ENCODE data around the gene KRT86. TPM values are rescaled to one million over a fixed set of nuclear protein-coding genes. Genes with fewer than 3 reads are reported as not detected.
"Not testable (repeated sequence)": the region's sequence is repeated elsewhere in the genome, so short reads cannot be mapped to it uniquely, and the experiment has no call there.

KRT86 gene
- total RNA-seq, 1 donor from 2014 or later, result 2.2 TPM

GRCh38 chr12:52280319-52280795, 5.9 kb downstream of the KRT86 start:
- DNase-seq (ENCODE audit: low read depth), result peak; percentile 88
- H3K4me3 ChIP-seq (ENCODE audit: low read depth, low read length), result no peak overlapping the region
- no peak for TF ChIP-seq CTCF (conservative IDR thresholded peaks at IDR 0.05; ENCODE audit: low read depth, low read length)

- no peak overlapping the region for H3K4me3 ChIP-seq (ENCODE audit: low read depth, low read length)
These were observed 6.5 kb downstream of the KRT86 start for GRCh38 chr12:52280796-52281560.

DNA sequence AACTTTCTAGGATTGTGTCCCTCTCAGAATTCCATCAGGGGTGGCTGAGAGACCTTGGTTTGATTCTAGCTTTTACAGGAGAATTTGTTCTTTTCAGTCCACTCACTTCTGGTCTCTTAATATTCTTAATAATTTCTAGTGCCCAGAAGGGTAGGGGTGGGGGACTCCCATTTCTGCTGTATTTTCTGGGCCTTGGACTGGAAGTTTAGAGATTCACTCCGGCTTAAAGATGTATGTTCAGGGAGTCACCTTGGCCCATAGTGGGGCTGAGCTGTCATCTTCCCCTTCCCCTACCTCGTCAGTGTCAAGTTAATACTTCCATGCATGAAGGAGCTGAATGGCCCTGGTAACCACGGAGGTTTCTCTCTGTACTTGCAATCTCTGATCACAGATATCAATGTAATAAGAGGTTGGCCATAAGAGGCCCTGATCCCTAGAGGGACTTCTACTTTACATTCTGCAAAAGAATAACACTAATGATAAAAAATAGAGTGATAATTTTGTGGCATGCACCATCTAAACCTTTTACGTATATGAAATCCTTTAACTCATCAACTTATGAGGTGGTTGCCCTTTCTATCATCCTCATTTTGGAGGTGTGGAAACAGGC, 10.2 kb downstream of the KRT86 start:
- H3K4me3 ChIP-seq (ENCODE audit: low read depth, low read length), result no peak overlapping the region
- DNase-seq (ENCODE audit: low read depth), result no peak

More at GRCh38 chr12:52280796-52281560, 6.5 kb downstream of the KRT86 start:
- TF ChIP-seq CTCF (conservative IDR thresholded peaks at IDR 0.05; ENCODE audit: low read depth, low read length), result no peak
- peak; percentile 83 for DNase-seq (ENCODE audit: low read depth)

DNA sequence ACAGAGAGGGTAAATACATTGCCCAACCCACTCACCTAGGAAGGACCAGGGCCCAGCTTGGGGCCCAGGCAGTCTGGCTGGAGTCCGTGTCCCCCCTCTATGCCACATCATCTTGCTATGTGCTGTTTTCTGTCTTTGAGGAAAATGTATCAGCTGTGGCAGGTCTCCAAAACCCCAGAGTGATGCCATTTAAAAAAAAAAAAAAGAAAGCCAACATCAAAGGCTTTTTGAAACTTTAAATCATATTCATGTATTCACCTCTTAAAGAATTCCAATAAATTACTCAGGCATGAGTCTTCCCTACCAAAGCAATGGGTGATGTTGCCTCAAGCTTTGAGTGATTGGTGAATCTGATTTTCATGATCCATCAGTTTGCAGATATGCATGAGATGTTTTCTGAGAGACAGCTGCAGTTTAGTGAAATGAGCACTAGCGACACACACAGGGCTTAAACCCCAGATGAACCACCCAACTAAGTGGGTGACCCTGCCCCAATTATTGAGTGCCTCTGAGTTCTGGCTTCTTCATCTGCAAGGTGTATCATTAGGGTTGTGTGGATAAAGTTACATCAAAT, 10.8 kb downstream of the KRT86 start:
- H3K4me3 ChIP-seq (ENCODE audit: low read depth, low read length), result no peak overlapping the region
- no peak for TF ChIP-seq CTCF (conservative IDR thresholded peaks at IDR 0.05; ENCODE audit: low read depth, low read length)
- DNase-seq (ENCODE audit: low read depth), result no peak

More for the DNA sequence above, 10.2 kb downstream of the KRT86 start:
- no peak for TF ChIP-seq CTCF (conservative IDR thresholded peaks at IDR 0.05; ENCODE audit: low read depth, low read length)

GRCh38 chr12:52285851-52286530, 11.5 kb downstream of the KRT86 start:
- no peak for DNase-seq (ENCODE audit: low read depth)
- TF ChIP-seq CTCF (conservative IDR thresholded peaks at IDR 0.05; ENCODE audit: low read depth, low read length), result no peak
- H3K4me3 ChIP-seq (ENCODE audit: low read depth, low read length), result no peak overlapping the region

DNA sequence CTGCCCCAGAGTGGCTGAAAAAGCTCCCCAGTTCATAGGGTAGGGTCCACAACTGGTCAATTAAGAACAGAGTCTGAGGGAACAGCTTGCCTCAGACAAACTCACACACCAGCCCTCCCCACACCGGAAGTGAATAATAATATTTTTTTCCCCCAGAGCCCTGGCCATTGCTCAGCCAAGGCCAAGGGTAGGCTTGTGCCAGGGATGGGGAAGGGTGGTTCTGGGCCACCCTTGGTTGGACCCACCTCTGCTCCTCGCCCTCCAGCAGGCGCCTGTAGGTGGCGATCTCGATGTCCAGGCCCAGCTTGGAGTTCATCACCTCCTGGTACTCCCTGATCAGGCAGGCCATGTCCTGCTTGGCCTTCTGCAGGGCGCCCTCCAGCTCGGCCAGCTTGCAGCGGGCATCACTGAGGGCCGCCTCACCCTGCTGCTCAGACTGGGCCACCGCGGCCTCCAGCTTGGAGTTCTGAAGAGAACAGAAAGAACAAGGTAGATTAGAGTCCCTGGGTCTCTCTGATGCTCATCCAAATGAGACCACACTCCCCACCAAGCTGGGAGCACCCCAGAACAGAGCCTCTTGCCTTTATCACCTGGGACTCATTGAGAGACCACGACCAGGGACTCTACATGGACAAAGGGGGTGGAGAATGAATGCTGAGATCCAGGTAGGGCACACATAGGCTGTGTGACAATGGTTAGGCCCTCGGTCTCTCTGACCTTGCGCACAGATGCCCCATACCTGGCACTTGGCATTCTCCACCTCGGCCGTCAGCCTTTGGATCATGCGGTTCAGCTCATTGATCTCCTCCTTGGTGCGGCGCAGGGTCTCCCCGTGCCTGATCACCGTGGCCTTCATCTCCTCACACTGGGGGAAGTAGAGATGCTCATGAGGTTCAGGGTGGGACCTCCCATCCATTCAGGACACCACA, 12.7 kb downstream of the KRT86 start:
- not testable (repeated sequence) for H3K4me3 ChIP-seq (ENCODE audit: low read depth, low read length); DNase-seq (ENCODE audit: low read depth)

GRCh38 chr12:52287816-52288805, 13.7 kb downstream of the KRT86 start:
- DNase-seq (ENCODE audit: low read depth); H3K4me3 ChIP-seq (ENCODE audit: low read depth, low read length): not testable (repeated sequence)

GRCh38 chr12:52290483-52291134, 16.2 kb downstream of the KRT86 start:
- DNase-seq (ENCODE audit: low read depth), result not testable (repeated sequence)

More at GRCh38 chr12:52290483-52291134, 16.2 kb downstream of the KRT86 start:
- not testable (repeated sequence) for H3K4me3 ChIP-seq (ENCODE audit: low read depth, low read length)
